Fibroblast of pulmonary artery (primary cell): ENCODE data around the gene GH1.
"Not testable (repeated sequence)": the region's sequence is repeated elsewhere in the genome, so short reads cannot be mapped to it uniquely, and the experiment has no call there.

Source experiments
- DNase-seq: peaks from one replicate; pipeline ENCODE4 v3.0.0-alpha.2; 2010; ENCODE audit warnings: low read depth
- H3K4me3 ChIP-seq: replicated peaks from 2 replicates; pipeline ENCODE4 v1.5.1; 2011; ENCODE audit warnings: low read depth, mild to moderate bottlenecking, control low read depth, low read length, moderate library complexity
- CTCF ChIP-seq: IDR thresholded peaks from 2 replicates; pipeline ENCODE4 v1.5.1; 2011; ENCODE audit warnings: mild to moderate bottlenecking, control low read depth, low read length, inconsistent platforms; ENCODE audit errors: missing control alignments

The GH1 gene

GRCh38 chr17:63925615-63926014 is 7.0 kb upstream of the GH1 start:
- no peak overlapping the region for H3K4me3 ChIP-seq
- TF ChIP-seq CTCF: no peak
- DNase-seq: no peak

DNA sequence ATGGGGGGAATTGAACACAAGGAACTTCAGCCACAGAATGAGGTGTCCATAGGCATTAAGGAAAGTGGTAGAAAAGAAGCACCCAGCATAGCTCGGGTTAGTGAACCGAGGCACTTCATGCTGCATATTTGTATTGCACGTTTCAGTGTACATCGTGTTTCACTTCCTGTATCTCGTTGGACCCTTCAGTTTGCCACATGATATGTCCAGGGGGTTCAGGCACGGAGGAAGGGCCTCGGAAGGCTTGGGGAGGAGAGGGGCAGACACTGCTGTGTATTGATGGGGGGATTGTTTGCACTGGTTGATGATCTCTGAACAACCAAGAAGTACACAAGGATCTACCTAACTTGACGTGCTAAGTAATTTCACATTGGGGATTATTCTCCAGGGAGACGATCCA is 3.8 kb upstream of the GH1 start:
- not testable (repeated sequence) for H3K4me3 ChIP-seq, DNase-seq

DNA sequence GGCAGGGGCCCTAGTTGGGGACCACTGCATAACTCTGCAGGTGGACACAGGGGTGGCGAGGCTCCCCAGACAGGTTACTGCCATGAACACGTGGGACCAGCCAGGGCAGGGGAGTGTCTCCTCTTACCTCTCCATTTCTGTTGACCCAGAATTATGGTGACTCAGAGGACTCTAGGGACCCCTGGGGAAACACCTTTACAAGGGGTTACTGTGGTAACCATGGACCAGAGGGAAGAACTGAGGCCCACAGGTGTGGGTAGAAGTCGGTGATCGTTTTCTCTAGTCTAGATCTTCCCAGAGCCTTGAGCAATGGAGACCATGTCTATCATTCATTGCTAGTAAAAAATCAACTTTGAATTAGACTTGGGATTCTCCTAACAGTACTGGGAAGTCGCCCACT is 2.1 kb upstream of the GH1 start:
- DNase-seq, H3K4me3 ChIP-seq: not testable (repeated sequence)

GRCh38 chr17:63920050-63920449 is 1.4 kb upstream of the GH1 start:
- DNase-seq, H3K4me3 ChIP-seq: not testable (repeated sequence)

DNA sequence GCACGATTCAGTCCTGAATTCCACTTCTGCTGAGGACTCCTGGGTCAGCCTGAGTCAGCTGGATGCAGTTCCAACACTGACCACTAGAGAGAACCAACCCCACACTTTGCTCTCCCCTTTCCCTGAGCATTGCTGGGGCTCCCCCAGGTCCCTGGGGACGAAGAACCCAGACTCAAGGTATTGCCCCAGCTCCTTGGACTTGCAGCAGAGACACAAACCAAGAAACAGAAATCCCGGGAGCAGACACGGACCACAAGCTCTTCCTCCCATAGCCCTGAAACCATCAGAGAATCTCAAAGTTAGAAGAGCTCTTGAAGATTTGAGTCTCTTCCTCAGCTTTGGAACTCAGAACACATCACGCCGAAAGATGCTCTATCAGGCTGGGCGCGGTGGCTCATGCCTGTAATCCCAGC is 678 bp upstream of the GH1 start:
- TF ChIP-seq CTCF: peak; percentile 88
- no peak overlapping the region for H3K4me3 ChIP-seq
- DNase-seq: peak; percentile 67

GRCh38 chr17:63918305-63918704 is 334 bp downstream of the GH1 start:
- H3K4me3 ChIP-seq: no peak overlapping the region
- no peak for DNase-seq
- no peak for TF ChIP-seq CTCF

GRCh38 chr17:63917646-63918045 is 993 bp downstream of the GH1 start:
- no peak for TF ChIP-seq CTCF
- no peak for DNase-seq
- H3K4me3 ChIP-seq: no peak overlapping the region

- not testable (repeated sequence) for H3K4me3 ChIP-seq, DNase-seq
Observed at GRCh38 chr17:63917206-63917605, 1.4 kb downstream of the GH1 start.

DNA sequence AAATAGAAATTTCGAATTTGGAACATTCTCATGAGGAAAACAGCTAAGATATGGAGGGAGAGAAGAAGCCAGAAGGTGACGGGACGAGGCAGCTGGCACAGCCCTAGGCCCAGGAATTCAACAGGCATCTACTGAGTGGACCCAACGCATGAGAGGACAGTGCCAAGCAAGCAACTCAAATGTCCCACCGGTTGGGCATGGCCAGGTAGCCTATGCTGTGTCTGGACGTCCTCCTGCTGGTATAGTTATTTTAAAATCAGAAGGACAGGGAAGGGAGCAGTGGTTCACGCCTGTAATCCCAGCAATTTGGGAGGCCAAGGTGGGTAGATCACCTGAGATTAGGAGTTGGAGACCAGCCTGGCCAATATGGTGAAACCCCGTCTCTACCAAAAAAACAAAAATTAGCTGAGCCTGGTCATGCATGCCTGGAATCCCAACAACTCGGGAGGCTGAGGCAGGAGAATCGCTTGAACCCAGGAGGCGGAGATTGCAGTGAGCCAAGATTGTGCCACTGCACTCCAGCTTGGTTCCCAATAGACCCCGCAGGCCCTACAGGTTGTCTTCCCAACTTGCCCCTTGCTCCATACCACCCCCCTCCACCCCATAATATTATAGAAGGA is 2.0 kb downstream of the GH1 start:
- DNase-seq: no peak
- H3K4me3 ChIP-seq: no peak overlapping the region
- TF ChIP-seq CTCF: no peak

GRCh38 chr17:63915753-63916152 is 2.9 kb downstream of the GH1 start:
- H3K4me3 ChIP-seq, DNase-seq: not testable (repeated sequence)
